GM21390 (cell line): ENCODE results near the gene PHC2.
A peak's percentile ranks its signal among the peaks of the same experiment; 100 is the strongest.
"Not testable (repeated sequence)": the region's sequence is repeated elsewhere in the genome, so short reads cannot be mapped to it uniquely, and the experiment has no call there.

Experiments
- ATAC-seq: cut with Tn5 transposase; IDR thresholded peaks from one replicate; pipeline ENCODE4 v1.9.1; 2021; ENCODE audit not compliant: unreplicated experiment

The PHC2 gene

GRCh38 chr1:33296824-33297223, 134.1 kb downstream of the PHC2 start:
- ATAC-seq = no peak

GRCh38 chr1:33296082-33296458, 134.8 kb downstream of the PHC2 start:
- no peak for ATAC-seq

- ATAC-seq = peak; percentile 58
Measured at GRCh38 chr1:33295450-33296081, 135.3 kb downstream of the PHC2 start.

DNA sequence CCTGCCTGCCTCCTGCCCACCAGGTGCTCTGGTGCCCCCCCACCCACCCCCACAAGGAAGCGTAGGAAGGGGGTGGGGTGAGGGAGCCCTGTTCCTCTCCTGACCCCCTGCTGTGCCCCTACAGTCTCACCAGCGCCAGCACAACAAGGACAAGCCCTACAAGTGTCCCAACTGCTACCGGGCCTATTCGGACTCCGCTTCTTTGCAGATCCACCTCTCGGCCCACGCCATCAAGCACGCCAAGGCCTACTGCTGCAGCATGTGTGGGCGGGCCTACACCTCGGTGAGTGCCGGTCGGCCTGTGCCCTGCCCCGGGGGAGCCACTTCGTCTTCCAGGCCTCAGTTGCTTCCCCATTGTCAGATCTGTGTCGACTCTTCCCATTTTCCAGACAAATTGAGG, 135.9 kb downstream of the PHC2 start:
- ATAC-seq = no peak

- no peak for ATAC-seq
Measured at GRCh38 chr1:33294071-33295010, 136.6 kb downstream of the PHC2 start.

DNA sequence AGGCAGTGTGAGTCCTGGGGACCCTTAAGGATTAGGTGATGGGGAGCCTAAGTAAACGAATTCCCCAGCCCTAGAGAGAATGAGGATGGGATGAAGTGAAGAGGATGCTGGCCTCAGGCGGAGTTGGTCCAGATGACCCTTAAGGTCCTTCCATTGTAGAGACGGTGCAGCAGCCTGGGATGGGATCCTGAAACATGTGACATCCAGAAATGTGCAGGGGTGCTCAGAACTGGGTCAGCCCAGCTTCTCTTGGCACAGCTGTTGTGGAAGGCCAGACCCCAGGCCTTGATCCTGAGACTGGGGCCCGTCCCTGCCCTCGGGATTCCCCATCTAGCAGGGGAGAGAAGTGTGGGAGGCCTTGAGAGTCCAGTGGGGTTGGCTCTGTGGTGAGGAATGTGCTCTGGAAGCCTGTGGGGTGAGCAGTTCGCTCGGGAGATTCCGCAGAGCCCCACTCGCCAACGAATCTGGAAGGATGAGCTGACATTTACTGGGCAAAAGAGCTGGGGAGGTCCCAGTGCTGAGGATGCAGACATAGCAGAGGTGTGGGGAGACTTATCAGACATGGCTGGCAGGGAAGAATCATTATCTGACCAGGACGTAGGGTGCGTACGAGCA, 138.1 kb downstream of the PHC2 start:
- no peak for ATAC-seq

DNA sequence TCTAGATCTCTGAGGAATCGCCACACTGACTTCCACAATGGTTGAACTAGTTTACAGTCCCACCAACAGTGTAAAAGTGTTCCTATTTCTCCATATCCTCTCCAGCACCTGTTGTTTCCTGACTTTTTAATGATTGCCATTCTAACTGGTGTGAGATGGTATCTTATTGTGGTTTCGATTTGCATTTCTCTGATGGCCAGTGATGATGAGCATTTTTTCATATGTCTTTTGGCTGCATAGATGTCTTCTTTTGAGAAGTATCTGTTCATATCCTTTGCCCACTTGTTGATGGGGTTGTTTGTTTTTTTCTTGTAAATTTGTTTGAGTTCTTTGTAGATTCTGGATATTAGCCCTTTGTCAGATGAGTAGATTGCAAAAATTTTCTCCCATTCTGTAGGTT, 140.3 kb downstream of the PHC2 start:
- not testable (repeated sequence) for ATAC-seq

GRCh38 chr1:33289858-33290154, 141.1 kb downstream of the PHC2 start:
- ATAC-seq = no peak

DNA sequence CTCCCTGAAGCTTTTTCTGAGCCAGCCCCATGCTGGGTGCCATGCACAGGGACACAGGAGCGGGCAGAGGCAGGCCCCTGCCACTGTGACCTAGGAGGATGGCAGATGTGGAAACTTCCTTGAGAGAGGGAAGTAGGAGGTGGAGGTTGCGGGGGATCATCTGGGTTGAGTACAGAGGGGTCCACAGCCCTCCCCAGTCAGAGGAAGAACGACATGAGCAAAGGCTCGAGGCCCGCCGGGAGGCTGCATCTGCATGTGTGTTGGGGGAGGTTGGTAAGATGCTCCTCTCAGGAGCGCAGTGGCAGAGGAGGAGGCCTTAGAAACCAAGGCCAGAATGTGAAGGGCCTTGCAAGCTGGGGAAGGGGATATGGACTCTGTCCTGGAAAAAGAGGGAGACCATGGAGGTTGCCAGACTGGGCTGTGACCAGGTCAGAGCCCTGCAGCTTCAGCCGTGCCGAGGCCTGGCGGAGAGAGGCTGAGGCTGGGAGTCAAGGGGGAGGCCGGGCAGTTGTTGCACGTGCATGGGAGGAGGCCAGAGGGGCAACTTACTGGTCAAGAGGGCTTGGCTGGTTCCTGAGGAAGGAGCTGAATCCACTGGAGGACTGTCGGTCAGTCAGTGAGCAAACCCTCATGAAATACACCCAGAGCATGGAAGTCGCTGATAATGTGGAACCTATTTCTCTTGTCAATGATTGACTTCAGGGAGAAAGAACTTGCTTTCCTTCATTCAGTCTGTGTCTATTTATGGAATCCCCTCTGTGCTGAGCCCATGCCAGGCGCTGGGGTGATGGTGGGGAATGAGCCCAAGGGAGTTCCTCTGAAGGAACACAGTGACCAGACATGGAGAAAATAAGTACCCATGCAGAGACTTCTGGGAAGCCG, 141.7 kb downstream of the PHC2 start:
- no peak for ATAC-seq

DNA sequence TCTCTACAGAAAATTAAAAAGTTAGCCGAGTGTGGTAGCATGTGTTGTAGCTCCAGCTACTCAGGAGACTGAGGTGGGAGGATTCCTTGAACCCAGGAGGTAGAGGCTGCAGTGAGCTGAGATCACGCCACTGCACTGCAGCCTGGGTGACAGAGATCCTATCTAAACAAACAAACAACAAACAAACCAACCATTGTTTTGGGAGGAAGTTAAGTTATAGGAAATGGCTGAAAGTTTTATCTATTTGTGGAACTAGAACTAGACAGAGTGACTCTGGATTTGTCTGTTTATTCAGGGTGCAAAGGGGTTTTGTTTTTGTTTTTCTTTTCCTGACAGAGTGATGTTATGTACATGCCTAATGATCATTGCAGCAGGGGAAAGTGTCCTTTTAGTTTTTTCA, 143.6 kb downstream of the PHC2 start:
- no peak for ATAC-seq

DNA sequence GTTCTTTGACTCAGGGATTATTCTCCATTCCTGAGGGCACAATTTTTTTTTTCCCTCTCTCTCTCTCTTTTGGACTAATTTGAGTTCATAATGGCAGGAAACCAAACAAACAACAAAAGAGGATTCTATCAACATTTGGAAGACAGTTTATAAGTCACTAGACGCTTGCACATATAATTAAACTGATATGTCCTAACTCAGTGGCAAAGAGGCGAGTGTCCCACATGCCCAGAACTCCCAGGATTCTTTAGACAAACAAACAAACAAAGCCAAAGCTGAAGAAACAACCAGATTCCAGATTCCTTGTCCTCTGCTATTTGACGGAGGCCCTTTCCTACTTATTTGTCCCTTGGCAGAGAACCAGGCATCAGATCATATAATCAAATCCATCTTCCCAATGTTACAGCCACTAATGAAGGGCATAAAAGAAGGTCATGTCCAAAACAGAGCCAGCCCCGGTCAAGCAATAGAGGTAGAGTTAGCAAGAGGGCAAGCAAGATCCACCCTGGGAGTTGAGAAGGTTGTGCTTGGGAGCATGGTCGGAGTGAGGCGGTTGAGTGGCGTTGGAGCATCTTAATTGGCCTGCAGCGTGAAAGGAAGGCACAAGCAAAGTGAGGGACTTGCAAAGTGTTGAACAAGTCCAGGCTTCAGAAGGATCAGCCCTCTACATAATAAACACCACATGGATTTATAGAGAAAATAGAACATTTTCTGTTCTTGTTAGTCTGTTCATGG, 144.3 kb downstream of the PHC2 start:
- no peak for ATAC-seq

DNA sequence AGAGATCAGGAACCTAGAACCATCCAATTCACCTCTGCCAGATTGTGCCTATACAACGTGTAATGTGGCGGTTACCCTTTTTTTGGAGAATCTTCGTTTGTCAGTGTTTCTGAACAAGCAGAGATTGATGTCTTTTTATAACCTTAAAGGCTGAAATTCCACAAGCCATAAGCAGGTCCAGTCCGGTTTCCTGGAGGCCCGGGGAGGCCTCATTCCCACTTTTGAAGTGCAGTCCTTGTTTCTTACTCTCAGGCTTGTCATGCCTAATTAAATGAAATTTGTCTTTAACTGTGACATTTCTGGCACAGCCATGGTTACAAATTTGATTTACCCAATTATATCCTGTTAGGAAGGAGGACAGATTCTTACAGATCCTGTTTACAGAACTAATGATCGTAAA, 146.8 kb downstream of the PHC2 start:
- ATAC-seq = no peak

GRCh38 chr1:33282791-33283190, 148.1 kb downstream of the PHC2 start:
- ATAC-seq = no peak

- no peak for ATAC-seq
Measured at GRCh38 chr1:33281554-33282303, 149.2 kb downstream of the PHC2 start.

GRCh38 chr1:33280091-33280661, 150.7 kb downstream of the PHC2 start:
- no peak for ATAC-seq

- no peak for ATAC-seq
Measured at GRCh38 chr1:33277488-33278084, 153.3 kb downstream of the PHC2 start.

DNA sequence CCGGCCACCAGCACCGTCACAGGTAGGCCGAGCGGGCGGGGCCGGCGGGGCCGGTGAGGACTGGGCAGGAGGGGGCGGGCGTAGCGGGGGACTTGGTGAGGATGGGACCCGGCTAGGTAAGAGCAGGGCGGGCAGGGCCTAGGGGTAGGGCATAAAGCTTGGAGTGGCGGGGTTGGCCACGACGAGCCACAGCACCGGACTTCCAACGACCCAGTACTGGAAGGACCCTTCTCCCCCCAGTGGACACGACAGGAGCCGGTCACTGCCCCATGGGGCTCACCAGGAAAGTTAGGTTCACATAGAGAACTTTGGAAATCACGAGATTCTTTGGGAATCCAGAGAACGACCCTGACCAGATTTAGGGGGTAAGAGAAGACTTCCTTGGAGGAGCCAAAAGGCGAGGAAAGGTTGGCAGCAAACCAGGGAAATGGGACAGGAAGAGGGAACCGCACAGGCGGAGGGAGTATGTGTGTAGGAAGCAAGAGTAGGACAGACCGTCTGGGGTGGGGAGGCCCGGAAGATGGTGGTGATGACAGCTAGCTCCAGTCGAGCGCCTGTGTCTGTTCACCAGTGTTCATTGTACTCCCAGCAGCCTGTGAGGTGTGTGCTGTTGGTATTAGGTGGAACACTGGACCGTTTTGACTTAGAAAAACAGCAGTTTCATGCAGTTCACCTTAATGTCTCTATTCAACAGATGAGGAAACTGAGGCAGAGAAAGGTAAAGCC, 154.2 kb downstream of the PHC2 start:
- no peak for ATAC-seq
